ENCODE measurements around the gene ABCA13. TPM values are rescaled to one million over a fixed set of nuclear protein-coding genes. Genes with fewer than 3 reads are reported as not detected.

ABCA13 gene
- total and polyA plus RNA-seq, 2 of the 4 experiments (the other 2 are of a cell fraction), result under 0.01 to 0.07 TPM

DNA sequence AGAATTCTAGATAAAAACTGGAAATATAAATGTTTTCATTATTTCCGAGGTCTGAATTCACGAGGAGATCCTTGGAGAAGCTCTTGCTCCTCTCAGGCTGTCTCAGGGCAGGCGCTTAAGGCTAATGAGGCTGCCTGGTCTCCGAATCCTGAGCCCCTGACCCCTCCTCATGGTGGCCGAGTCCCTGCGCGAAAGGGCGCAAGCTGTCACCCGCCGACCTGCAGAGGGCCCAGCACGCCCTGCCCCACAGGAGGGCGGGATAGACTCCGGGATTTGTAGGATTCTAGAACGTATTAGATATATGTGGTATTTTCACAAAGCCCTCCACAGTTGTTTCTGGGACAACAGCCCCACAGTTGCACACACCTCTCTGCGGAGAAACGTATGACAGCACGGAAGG is 284.1 kb downstream of the ABCA13 start:
- Histone ChIP-seq H4K8ac (ENCODE audit: low read depth in 2 of 2, low read length in 2 of 2) (no peak overlapping the region), H4K20me1 (ENCODE audit: insufficient read depth, low read length) (no peaks in the 10 kb centered on the region), H3K4me2 (ENCODE audit: low read depth, low read length) (no peak overlapping the region), H2BK120ac (ENCODE audit: low read depth, low read length) (no peak overlapping the region), H2AFZ (replicated peaks; ENCODE audit: low read length, poor library complexity) (no peak overlapping the region), H3K14ac (replicated peaks; ENCODE audit: low read depth, low read length) (no peak overlapping the region), H3K4me1 (ENCODE audit: control insufficient read depth, insufficient read depth, low read length) (no peaks in the 10 kb centered on the region), H3K56ac (ENCODE audit: extremely low read depth, insufficient read depth, low read length) (no peak overlapping the region), H3K23ac (ENCODE audit: low read depth, low read length) (no peak overlapping the region), H2AK9ac (replicated peaks; ENCODE audit: low read depth, low read length, poor library complexity) (no peak overlapping the region), H2AK5ac (ENCODE audit: low read depth, low read length) (no peak overlapping the region), H3K9me3 (ENCODE audit: control insufficient read depth, insufficient read depth, low read length) (no peaks in the 10 kb centered on the region), H3K27me3 (ENCODE audit: control insufficient read depth, insufficient read depth, low read length) (no peaks in the 10 kb centered on the region), H2BK5ac (ENCODE audit: low read depth, low read length, poor library complexity, severe bottlenecking) (no peak overlapping the region), H4K91ac (ENCODE audit: insufficient read depth, low read depth, low read length) (no peak overlapping the region), H3K27ac (ENCODE audit: insufficient read depth, low read length) (no peak overlapping the region), H2BK20ac (ENCODE audit: low read depth, low read length) (no peak overlapping the region), H3K9me1 (ENCODE audit: insufficient read depth, low read length) (no peaks in the 10 kb centered on the region), H3K4ac (ENCODE audit: low read depth, low read length) (no peak overlapping the region), H3K18ac (ENCODE audit: low read depth, low read length) (no peak overlapping the region), H2BK15ac (ENCODE audit: low read depth, low read length) (no peak overlapping the region), H3K79me1 (ENCODE audit: low read depth in 1 of 2, low read length in 2 of 2) (no peaks in the 10 kb centered on the region), H3K9ac (ENCODE audit: low read depth, low read length) (no peak overlapping the region), H3K4me3 (ENCODE audit: insufficient read depth, low read depth, low read length) (no peak overlapping the region), H3K36me3 (ENCODE audit: control insufficient read depth, insufficient read depth, low read length) (no peaks in the 10 kb centered on the region), H4K5ac (ENCODE audit: low read depth, low read length) (no peak overlapping the region)
- no peak for TF ChIP-seq RAD21 (IDR thresholded peaks at IDR 0.05; ENCODE audit: low read length)
- TF ChIP-seq BHLHE40 (IDR thresholded peaks at IDR 0.05; ENCODE audit: low read depth, low read length), result no peak
- no peak for TF ChIP-seq POLR2A (IDR thresholded peaks at IDR 0.05; ENCODE audit: low read depth, low read length)
- TF ChIP-seq MAZ (IDR thresholded peaks at IDR 0.05; ENCODE audit: borderline replicate concordance, low read depth, low read length), result no peak
- no peak for TF ChIP-seq CEBPB (IDR thresholded peaks at IDR 0.05; ENCODE audit: low read depth, low read length)
- in situ Hi-C loops (cut with MboI; ENCODE audit: low sequenced_read_pairs), result no loop called here
- ATAC-seq (ENCODE audit: low read depth), result no peak
- dilution Hi-C loops (cut with HindIII; ENCODE audit: low sequenced_read_pairs, unreplicated experiment), result no loop called here
- ChIA-PET POLR2A (ENCODE audit: unreplicated experiment) (no interaction called here), CTCF (interaction anchor here (0.6 kb wide), 1 partner anchor 78 kb away, joined by 3 read pairs; no protein-coding TSS in a partner anchor)
- intact Hi-C loops (cut with micrococcal nuclease), result no loop called here
- 86% methylated on average over 3 of the region's 17 CpGs; no CpG with 5 or more reads in 1 of the 2 experiments for WGBS, 2 experiments (ENCODE audit: extremely low coverage in 2 of 2, insufficient read length in 1 of 2)
- no TSS peak for BruUV-seq (replicated peaks)
- no peak for DNase-seq
